Erythroblast (primary cell): Measurements from ENCODE around the gene BNIP1.

Source experiments
- GATA1 ChIP-seq: IDR thresholded peaks from 2 replicates; pipeline ENCODE4 v1.6.1; 2011; ENCODE audit warnings: low read depth, mild to moderate bottlenecking, control low read depth, low read length, moderate library complexity
- POLR2A ChIP-seq: IDR thresholded peaks from 2 replicates; pipeline ENCODE4 v1.6.1; 2011; ENCODE audit warnings: mild to moderate bottlenecking, low read length

GRCh38 chr5:173202266-173202875 lies 58.0 kb downstream of the BNIP1 start:
- no peak for TF ChIP-seq POLR2A
- TF ChIP-seq GATA1, result no peak
